ENCODE data around the gene NDRG2. TPM values are rescaled to one million over a fixed set of nuclear protein-coding genes. Genes with fewer than 3 reads are reported as not detected.
A peak's percentile ranks its signal among the peaks of the same experiment; 100 is the strongest.

The NDRG2 gene
- total RNA-seq, 1 donor from 2014 or later: 45.9 TPM

GRCh38 chr14:21029917-21030316 lies 5.1 kb upstream of the NDRG2 start, which contains the start of gene TPPP2:
Gene TPPP2 (plus strand): TSS chr14:21030217. CDS start chr14:21030582, 365 bp downstream.
- Mint-ChIP-seq H3K4me3 (ENCODE audit: unreplicated experiment) (no peak within 1 kb of the TSS), H3K27me3 (ENCODE audit: unreplicated experiment) (peaks cover 20% of the 10 kb centered on the region), H3K4me1 (ENCODE audit: unreplicated experiment) (peaks cover 4% of the 10 kb centered on the region), H3K9me3 (ENCODE audit: unreplicated experiment) (no peaks in the 10 kb centered on the region), H3K36me3 (ENCODE audit: low read depth, unreplicated experiment) (no peaks in the 10 kb centered on the region), H3K27ac (ENCODE audit: unreplicated experiment) (no peak within 1 kb of the TSS)
- TF ChIP-seq, protein P1, sequence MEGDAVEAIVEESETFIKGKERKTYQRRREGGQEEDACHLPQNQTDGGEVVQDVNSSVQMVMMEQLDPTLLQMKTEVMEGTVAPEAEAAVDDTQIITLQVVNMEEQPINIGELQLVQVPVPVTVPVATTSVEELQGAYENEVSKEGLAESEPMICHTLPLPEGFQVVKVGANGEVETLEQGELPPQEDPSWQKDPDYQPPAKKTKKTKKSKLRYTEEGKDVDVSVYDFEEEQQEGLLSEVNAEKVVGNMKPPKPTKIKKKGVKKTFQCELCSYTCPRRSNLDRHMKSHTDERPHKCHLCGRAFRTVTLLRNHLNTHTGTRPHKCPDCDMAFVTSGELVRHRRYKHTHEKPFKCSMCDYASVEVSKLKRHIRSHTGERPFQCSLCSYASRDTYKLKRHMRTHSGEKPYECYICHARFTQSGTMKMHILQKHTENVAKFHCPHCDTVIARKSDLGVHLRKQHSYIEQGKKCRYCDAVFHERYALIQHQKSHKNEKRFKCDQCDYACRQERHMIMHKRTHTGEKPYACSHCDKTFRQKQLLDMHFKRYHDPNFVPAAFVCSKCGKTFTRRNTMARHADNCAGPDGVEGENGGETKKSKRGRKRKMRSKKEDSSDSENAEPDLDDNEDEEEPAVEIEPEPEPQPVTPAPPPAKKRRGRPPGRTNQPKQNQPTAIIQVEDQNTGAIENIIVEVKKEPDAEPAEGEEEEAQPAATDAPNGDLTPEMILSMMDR (IDR thresholded peaks at IDR 0.05; ENCODE audit: unreplicated experiment): no peak
- no peak for DNase-seq (ENCODE audit: low spot score)

DNA sequence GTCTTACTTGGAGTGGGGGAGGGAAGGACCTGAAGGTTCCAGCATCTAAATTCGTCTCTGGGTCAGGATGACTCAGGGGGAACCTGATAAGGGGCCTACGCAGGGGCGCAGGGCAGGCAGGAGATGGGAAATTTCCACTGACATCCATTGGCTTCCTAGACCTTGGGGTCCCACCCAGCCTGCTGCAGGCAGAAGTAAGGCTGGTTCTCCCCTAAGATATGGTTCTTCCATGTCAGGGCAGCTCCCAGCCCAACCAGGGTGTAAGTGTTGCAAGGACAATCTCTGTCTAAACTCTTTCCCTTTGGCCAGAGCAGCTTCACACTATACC lies 2.1 kb upstream of the NDRG2 start:
- Mint-ChIP-seq H3K4me1 (ENCODE audit: unreplicated experiment) (peaks cover 28% of the 10 kb centered on the region), H3K36me3 (ENCODE audit: low read depth, unreplicated experiment) (peaks cover 9% of the 10 kb centered on the region), H3K9me3 (ENCODE audit: unreplicated experiment) (no peaks in the 10 kb centered on the region), H3K27me3 (ENCODE audit: unreplicated experiment) (peaks cover 14% of the 10 kb centered on the region), H3K4me3 (ENCODE audit: unreplicated experiment) (no peak overlapping the region), H3K27ac (ENCODE audit: unreplicated experiment) (no peak overlapping the region)
- DNase-seq (ENCODE audit: low spot score): no peak
- TF ChIP-seq, protein P1 (IDR thresholded peaks at IDR 0.05; ENCODE audit: unreplicated experiment): no peak

- Mint-ChIP-seq H3K36me3 (ENCODE audit: low read depth, unreplicated experiment) (peaks cover 15% of the 10 kb centered on the region), H3K27ac (ENCODE audit: unreplicated experiment) (no peak overlapping the region), H3K27me3 (ENCODE audit: unreplicated experiment) (peaks cover 10% of the 10 kb centered on the region)
Observed at GRCh38 chr14:21026274-21026987, 1.6 kb upstream of the NDRG2 start.

DNA sequence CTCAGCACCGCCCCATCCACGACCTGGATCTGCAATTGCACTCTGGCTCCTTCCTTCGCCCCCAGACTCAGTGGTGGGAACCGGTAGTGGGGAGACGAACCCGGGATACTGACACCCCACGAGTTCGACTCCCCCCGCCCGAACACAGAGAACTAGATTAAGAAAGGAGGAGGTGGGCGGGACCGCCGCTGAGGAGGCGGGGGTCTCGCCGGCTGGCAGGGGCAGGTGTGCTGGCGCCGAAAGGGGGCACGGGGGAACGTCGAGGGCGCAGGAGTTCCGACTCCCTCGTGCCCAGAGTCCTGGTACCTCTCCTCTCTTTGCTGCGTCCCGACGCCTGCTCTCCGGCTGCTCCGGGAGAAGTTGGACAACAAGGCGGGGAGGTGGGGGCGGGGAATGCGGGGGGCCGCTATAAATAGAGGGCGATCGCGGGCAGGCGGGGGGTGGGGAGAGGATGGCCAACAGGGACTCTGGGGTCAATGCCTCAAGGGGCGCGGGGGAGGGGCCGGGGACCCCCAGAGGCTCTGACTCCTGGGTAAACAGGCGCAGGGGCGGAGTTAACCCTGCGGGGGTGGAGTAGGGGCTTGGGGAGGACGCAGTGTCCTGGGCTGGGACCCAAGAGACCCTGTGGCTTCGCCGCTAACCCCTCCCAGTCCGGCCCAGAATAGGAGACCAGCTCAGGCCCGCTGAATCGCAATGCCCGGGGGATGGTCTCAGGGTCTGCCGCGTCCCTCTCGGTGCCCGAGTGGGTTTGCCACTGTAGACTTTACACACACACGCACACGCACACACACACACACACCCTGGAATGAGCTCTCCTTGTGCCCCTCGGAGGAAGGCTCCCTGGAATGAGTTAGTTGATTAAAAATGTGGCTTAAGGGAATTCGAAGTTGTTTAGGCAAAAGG lies 761 bp upstream of the NDRG2 start:
- Mint-ChIP-seq H3K4me3 (ENCODE audit: unreplicated experiment) (peak overlapping the region; percentile 89), H3K27me3 (ENCODE audit: unreplicated experiment) (peaks cover 10% of the 10 kb centered on the region), H3K4me1 (ENCODE audit: unreplicated experiment) (peaks cover 30% of the 10 kb centered on the region), H3K9me3 (ENCODE audit: unreplicated experiment) (no peaks in the 10 kb centered on the region), H3K36me3 (ENCODE audit: low read depth, unreplicated experiment) (peaks cover 18% of the 10 kb centered on the region), H3K27ac (ENCODE audit: unreplicated experiment) (no peak overlapping the region)
- peak; percentile 21 for DNase-seq (ENCODE audit: low spot score)
- TF ChIP-seq, protein P1 (IDR thresholded peaks at IDR 0.05; ENCODE audit: unreplicated experiment): no peak

More at GRCh38 chr14:21026274-21026987, 1.6 kb upstream of the NDRG2 start:
- peaks cover 29% of the 10 kb centered on the region for H3K4me1 Mint-ChIP-seq (ENCODE audit: unreplicated experiment)
- no peaks in the 10 kb centered on the region for H3K9me3 Mint-ChIP-seq (ENCODE audit: unreplicated experiment)
- TF ChIP-seq, protein P1 (IDR thresholded peaks at IDR 0.05; ENCODE audit: unreplicated experiment): no peak
- no peak for DNase-seq (ENCODE audit: low spot score)
- H3K4me3 Mint-ChIP-seq (ENCODE audit: unreplicated experiment): peak overlapping the region; percentile 84

Measured in endothelial cell (in vitro differentiated cells).